Measurements from ENCODE around the gene FAM78A.

The FAM78A gene

DNA sequence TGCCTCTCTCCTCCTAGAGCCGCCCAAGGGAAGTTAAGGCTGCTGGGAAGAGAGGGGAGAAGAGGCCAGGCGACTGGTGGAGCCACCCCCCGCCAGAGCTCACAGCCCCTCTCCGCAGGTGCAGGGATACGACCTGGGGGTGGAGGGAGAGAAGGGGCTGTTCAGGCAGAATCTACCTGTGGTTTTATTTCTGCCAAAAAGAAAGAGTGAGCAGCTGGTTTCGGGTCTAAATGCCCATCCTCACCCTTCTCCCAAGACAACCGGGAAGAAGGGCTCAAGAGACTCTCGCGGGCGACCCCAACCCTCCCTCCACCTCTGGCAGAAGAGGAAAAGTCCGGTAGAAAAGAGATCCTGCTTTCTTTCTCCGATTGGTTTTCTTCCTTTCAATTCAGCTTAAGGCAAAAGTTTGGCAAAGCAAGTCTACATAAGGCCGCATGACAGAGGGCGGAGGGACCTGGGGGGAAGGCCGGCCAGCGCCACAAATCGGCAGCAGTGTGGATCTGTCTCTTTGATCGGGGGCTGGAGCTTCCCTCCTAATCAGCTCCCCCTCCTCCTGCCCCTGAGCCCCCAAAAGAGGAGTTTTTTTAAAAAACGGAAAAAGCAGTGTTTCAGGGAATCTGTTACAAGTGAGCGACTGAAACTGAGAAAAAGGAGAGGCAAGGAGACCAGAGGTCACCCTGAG, 16.3 kb downstream of the FAM78A start:
- TF ChIP-seq, protein P1, sequence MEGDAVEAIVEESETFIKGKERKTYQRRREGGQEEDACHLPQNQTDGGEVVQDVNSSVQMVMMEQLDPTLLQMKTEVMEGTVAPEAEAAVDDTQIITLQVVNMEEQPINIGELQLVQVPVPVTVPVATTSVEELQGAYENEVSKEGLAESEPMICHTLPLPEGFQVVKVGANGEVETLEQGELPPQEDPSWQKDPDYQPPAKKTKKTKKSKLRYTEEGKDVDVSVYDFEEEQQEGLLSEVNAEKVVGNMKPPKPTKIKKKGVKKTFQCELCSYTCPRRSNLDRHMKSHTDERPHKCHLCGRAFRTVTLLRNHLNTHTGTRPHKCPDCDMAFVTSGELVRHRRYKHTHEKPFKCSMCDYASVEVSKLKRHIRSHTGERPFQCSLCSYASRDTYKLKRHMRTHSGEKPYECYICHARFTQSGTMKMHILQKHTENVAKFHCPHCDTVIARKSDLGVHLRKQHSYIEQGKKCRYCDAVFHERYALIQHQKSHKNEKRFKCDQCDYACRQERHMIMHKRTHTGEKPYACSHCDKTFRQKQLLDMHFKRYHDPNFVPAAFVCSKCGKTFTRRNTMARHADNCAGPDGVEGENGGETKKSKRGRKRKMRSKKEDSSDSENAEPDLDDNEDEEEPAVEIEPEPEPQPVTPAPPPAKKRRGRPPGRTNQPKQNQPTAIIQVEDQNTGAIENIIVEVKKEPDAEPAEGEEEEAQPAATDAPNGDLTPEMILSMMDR (IDR thresholded peaks at IDR 0.05; ENCODE audit: insufficient read depth, low read length, poor library complexity, severe bottlenecking) = no peak
- TF ChIP-seq EZH2phosphoT487 (conservative IDR thresholded peaks at IDR 0.05; ENCODE audit: low read length) = no peak
- Histone ChIP-seq H2AFZ (ENCODE audit: low read depth, low read length, severe bottlenecking) (no peak overlapping the region), H3K27me3 (ENCODE audit: low read length) (no peaks in the 10 kb centered on the region), H3K27ac (ENCODE audit: low read depth, low read length) (no peak overlapping the region), H4K20me1 (ENCODE audit: low read depth, low read length) (no peaks in the 10 kb centered on the region), H3K4me2 (ENCODE audit: low read depth, low read length, poor library complexity, severe bottlenecking) (no peak overlapping the region), H3K9ac (ENCODE audit: low read length) (no peak overlapping the region), H3K4me3 (ENCODE audit: insufficient read depth, low read length, poor library complexity, severe bottlenecking) (no peak overlapping the region), H3K36me3 (ENCODE audit: low read length) (no peaks in the 10 kb centered on the region), H3F3A (ENCODE audit: insufficient read depth) (0 out of 2 replicates have a peak, but pooled peaks cover 6% of the 10 kb centered on the region), H3K79me2 (ENCODE audit: insufficient read depth, low read length) (no peaks in the 10 kb centered on the region), H3K9me3 (ENCODE audit: insufficient read depth, low read length) (no peaks in the 10 kb centered on the region), H3K9me2 (replicated peaks; ENCODE audit: insufficient read depth, low read length) (no peaks in the 10 kb centered on the region)

DNA sequence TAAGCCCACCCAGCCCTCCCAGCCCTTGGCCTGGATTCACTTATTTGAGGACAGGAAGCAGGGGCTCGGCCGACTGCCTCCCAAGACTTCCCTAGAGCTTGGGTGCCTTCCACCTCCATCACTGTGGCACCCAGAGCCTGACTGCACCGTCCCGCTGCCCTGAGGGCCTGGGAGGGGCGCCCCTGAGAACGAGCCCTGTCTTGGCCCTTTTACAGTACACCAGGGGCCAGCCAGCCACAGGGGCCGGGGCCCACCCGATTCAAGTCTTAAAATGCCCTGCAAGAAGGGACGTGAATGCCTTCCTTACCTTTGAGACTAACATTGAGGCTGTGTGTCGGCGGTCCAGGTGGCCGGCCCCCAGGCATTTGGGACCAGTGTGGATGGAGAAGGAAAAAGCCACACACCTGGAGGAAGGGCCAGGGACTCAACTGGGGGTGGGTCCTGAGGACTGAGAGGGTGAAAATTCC, 16.8 kb downstream of the FAM78A start:
- Histone ChIP-seq H3K4me2 (ENCODE audit: low read depth, low read length, poor library complexity, severe bottlenecking) (no peak overlapping the region), H3K9me2 (replicated peaks; ENCODE audit: insufficient read depth, low read length) (no peaks in the 10 kb centered on the region), H4K20me1 (ENCODE audit: low read depth, low read length) (no peaks in the 10 kb centered on the region), H2AFZ (ENCODE audit: low read depth, low read length, severe bottlenecking) (no peak overlapping the region), H3K27me3 (ENCODE audit: low read length) (no peaks in the 10 kb centered on the region), H3K27ac (ENCODE audit: low read depth, low read length) (no peak overlapping the region), H3F3A (ENCODE audit: insufficient read depth) (0 out of 2 replicates have a peak, but pooled peaks cover 6% of the 10 kb centered on the region), H3K4me3 (ENCODE audit: insufficient read depth, low read length, poor library complexity, severe bottlenecking) (no peak overlapping the region), H3K9me3 (ENCODE audit: insufficient read depth, low read length) (no peaks in the 10 kb centered on the region), H3K36me3 (ENCODE audit: low read length) (no peaks in the 10 kb centered on the region), H3K79me2 (ENCODE audit: insufficient read depth, low read length) (no peaks in the 10 kb centered on the region), H3K9ac (ENCODE audit: low read length) (no peak overlapping the region)
- TF ChIP-seq, protein P1 (IDR thresholded peaks at IDR 0.05; ENCODE audit: insufficient read depth, low read length, poor library complexity, severe bottlenecking) = no peak
- TF ChIP-seq EZH2phosphoT487 (conservative IDR thresholded peaks at IDR 0.05; ENCODE audit: low read length) = no peak

DNA sequence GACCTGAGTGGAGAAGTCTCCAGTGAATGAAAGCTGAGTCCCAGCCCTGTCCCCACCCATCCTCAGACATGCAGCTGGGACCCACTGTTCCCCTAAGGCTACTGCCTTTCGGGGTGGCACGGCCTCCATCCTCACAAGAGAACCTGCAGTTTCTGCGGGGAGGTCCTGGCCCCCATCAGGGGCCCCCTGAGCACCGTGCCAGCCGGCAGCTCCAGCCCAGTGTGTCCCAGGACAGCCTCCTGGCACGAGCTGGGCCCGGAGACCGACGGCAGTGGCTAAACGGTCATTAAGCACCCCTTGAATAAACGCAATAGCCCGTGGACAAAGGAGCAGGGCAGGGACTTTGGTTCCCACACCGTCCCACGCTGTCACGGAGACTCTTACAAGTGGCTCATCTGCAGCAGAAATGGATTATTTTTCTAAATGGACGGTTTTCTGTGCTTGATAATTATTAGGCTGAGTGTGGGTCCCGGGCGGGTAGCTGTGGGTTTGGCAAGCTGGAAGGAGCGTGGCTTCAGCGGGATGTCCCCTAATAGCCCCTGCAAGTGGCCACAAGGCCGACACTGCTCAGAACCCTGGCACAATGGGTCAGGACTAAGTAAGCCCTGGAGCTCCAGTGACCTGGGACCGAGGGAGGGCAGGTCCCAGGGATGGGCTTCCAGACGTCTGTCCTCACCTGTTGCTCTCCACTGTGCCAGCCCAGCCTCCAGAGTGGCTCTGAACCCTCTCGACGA, 17.4 kb downstream of the FAM78A start:
- H3K9ac ChIP-seq (ENCODE audit: low read length) = no peak overlapping the region
- no peaks in the 10 kb centered on the region for H3K27me3 ChIP-seq (ENCODE audit: low read length)
- H3K4me2 ChIP-seq (ENCODE audit: low read depth, low read length, poor library complexity, severe bottlenecking) = no peak overlapping the region
- H3K36me3 ChIP-seq (ENCODE audit: low read length) = no peaks in the 10 kb centered on the region
- H3K9me3 ChIP-seq (ENCODE audit: insufficient read depth, low read length) = no peaks in the 10 kb centered on the region
- H3K79me2 ChIP-seq (ENCODE audit: insufficient read depth, low read length) = no peaks in the 10 kb centered on the region
- no peaks in the 10 kb centered on the region for H3K9me2 ChIP-seq (replicated peaks; ENCODE audit: insufficient read depth, low read length)
- no peak overlapping the region for H3K4me3 ChIP-seq (ENCODE audit: insufficient read depth, low read length, poor library complexity, severe bottlenecking)
- H4K20me1 ChIP-seq (ENCODE audit: low read depth, low read length) = no peaks in the 10 kb centered on the region
- no peak overlapping the region for H2AFZ ChIP-seq (ENCODE audit: low read depth, low read length, severe bottlenecking)
- TF ChIP-seq, protein P1 (IDR thresholded peaks at IDR 0.05; ENCODE audit: insufficient read depth, low read length, poor library complexity, severe bottlenecking) = no peak
- no peak for TF ChIP-seq EZH2phosphoT487 (conservative IDR thresholded peaks at IDR 0.05; ENCODE audit: low read length)
- H3K27ac ChIP-seq (ENCODE audit: low read depth, low read length) = no peak overlapping the region
- H3F3A ChIP-seq (ENCODE audit: insufficient read depth) = peaks cover 10% of the 10 kb centered on the region
